SK-N-SH (cell line): Measurements from ENCODE around the gene IPCEF1. TPM values are rescaled to one million over a fixed set of nuclear protein-coding genes. Genes with fewer than 3 reads are reported as not detected.

Experiments used
- CTCF ChIA-PET: fragments of 300-600, 350-600 bp; formaldehyde crosslinking; extraction: SDS; loops from one replicate; lab custom pipeline; 2021; lab: Yijun Ruan, JAX
- POLR2A ChIA-PET: fragments of 350-600 bp; sonication (Branson Sonifier 250); formaldehyde crosslinking; extraction: SDS; loops from one replicate; lab custom pipeline; 2020; ENCODE audit warnings: antibody characterized with exemption, inconsistent platforms; lab: Yijun Ruan, JAX
- DNase-seq: peaks from one replicate; pipeline ENCODE4 v3.0.0; 2012
- H2AFZ ChIP-seq: fragments of 200-600 bp; sonication (generic); 2 replicates; pipeline ENCODE4 v1.8.1; 2016; ENCODE audit warnings: antibody characterized with exemption, mild to moderate bottlenecking, low read depth
- H3F3A ChIP-seq: fragments of 200-600 bp; sonication (generic); replicated peaks from 2 replicates; pipeline ENCODE3; 2016; ENCODE audit warnings: antibody characterized with exemption, mild to moderate bottlenecking; ENCODE audit not compliant: insufficient read depth
- H3K27ac ChIP-seq, 2 experiments: fragments of 200-500 bp in 1 of 2; fragments of 200-600 bp in 1 of 2; sonication (Bioruptor generic) in 1 of 2; sonication (generic), shearing (Covaris generic) in 1 of 2; 2 replicates each; pipeline versions ENCODE4 v1.5.1 to v1.6.1; 2014 to 2016; ENCODE audit warnings: low read depth in 2 of 2, inconsistent platforms in 1 of 2, low read length in 1 of 2, mild to moderate bottlenecking in 1 of 2, mixed read lengths in 1 of 2
- H3K27me3 ChIP-seq: fragments of 200-600 bp; sonication (generic), shearing (Covaris generic); 2 replicates; pipeline ENCODE4 v1.6.1; 2016; ENCODE audit warnings: mixed run types; ENCODE audit not compliant: insufficient read depth
- H3K36me3 ChIP-seq, 2 experiments: fragments of 200-500 bp in 1 of 2; fragments of 200-600 bp in 1 of 2; sonication (Bioruptor generic) in 1 of 2; sonication (generic) in 1 of 2; replicated peaks in 1 of 2; 2 replicates each; pipeline versions ENCODE3 to v1.5.1; 2014 to 2016; ENCODE audit warnings: low read length in 1 of 2, mild to moderate bottlenecking in 1 of 2; ENCODE audit not compliant: insufficient read depth in 2 of 2, control insufficient read depth in 1 of 2
- H3K4me1 ChIP-seq, 2 experiments: fragments of 200-500 bp in 1 of 2; fragments of 200-600 bp in 1 of 2; sonication (Bioruptor generic) in 1 of 2; sonication (generic), shearing (Covaris generic) in 1 of 2; 2 replicates each; pipeline versions ENCODE4 v1.5.1 to v1.6.1; 2014 to 2016; ENCODE audit warnings: low read depth in 1 of 2, low read length in 1 of 2, mixed run types in 1 of 2; ENCODE audit not compliant: insufficient read depth in 2 of 2, control insufficient read depth in 1 of 2
- H3K4me2 ChIP-seq: fragments of 200-600 bp; sonication (generic), shearing (Covaris generic); 2 replicates; pipeline ENCODE4 v1.6.1; 2017; ENCODE audit warnings: mixed run types
- H3K4me3 ChIP-seq, 2 experiments: fragments of 200-500 bp in 1 of 2; fragments of 200-600 bp in 1 of 2; sonication (Bioruptor generic) in 1 of 2; sonication (generic), shearing (Covaris generic) in 1 of 2; 2 replicates each; pipeline versions ENCODE4 v1.5.1 to v1.8.1; 2014 to 2016; ENCODE audit warnings: low read depth in 2 of 2, inconsistent platforms in 1 of 2, low read length in 1 of 2, mild to moderate bottlenecking in 1 of 2, mixed read lengths in 1 of 2, moderate library complexity in 1 of 2
- H3K79me2 ChIP-seq: fragments of 200-600 bp; sonication (generic); 2 replicates; pipeline ENCODE4 v1.8.1; 2017; ENCODE audit warnings: mild to moderate bottlenecking; ENCODE audit not compliant: insufficient read depth
- H3K9ac ChIP-seq: fragments of 200-600 bp; sonication (generic); 2 replicates; pipeline ENCODE4 v1.6.1; 2017; ENCODE audit warnings: mixed run types
- H3K9me2 ChIP-seq: fragments of 200-600 bp; sonication (generic); 2 replicates; pipeline ENCODE4 v1.6.1; 2017; ENCODE audit warnings: mixed run types
- H3K9me3 ChIP-seq: fragments of 200-600 bp; sonication (generic); 2 replicates; pipeline ENCODE4 v1.6.1; 2017; ENCODE audit warnings: mixed run types, mild to moderate bottlenecking, moderate library complexity
- H4K20me1 ChIP-seq: fragments of 200-600 bp; sonication (generic); 2 replicates; pipeline ENCODE4 v1.6.1; 2017; ENCODE audit warnings: mild to moderate bottlenecking, mixed run types; ENCODE audit not compliant: insufficient read depth
- CTCF ChIP-seq: fragments of 200-600 bp; sonication (generic); IDR thresholded peaks from 2 replicates; pipeline ENCODE4 v1.6.1; 2017; ENCODE audit warnings: antibody characterized with exemption, mild to moderate bottlenecking, moderate library complexity
- GABPA ChIP-seq: IDR thresholded peaks from 2 replicates; pipeline ENCODE4 v1.4.0; 2012; ENCODE audit warnings: low read depth, mild to moderate bottlenecking
- MXI1 ChIP-seq: IDR thresholded peaks from 2 replicates; pipeline ENCODE4 v1.6.1; 2012; ENCODE audit warnings: mild to moderate bottlenecking, low read depth, low read length, improper control_type of control experiment
- RAD21 ChIP-seq: IDR thresholded peaks from 2 replicates; pipeline ENCODE4 v1.6.1; 2012; ENCODE audit warnings: mild to moderate bottlenecking, low read length
- RFX5 ChIP-seq: IDR thresholded peaks from 2 replicates; pipeline ENCODE4 v1.6.1; 2012; ENCODE audit warnings: mild to moderate bottlenecking, improper control_type of control experiment, low read length
- SMC3 ChIP-seq: IDR thresholded peaks from 2 replicates; pipeline ENCODE4 v1.6.1; 2012; ENCODE audit warnings: low read depth, low read length, improper control_type of control experiment
- YY1 ChIP-seq: IDR thresholded peaks from 2 replicates; pipeline ENCODE4 v1.4.0; 2012; ENCODE audit warnings: low read depth, mild to moderate bottlenecking
- WGBS: methylation state at CpG from one replicate; pipeline ENCODE4 v1.1.6; 2017; ENCODE audit warnings: low lambda C conversion rate; 5-methylcytosine and 5-hydroxymethylcytosine counted together
- polyA plus RNA-seq, 3 experiments: library from polyadenylated mRNA; depleted of rRNA; stranded (reverse); fragments of >200 nt; gene quantifications; 2 replicates each; pipeline ENCODE4 v1.2.3, GENCODE V29; 2012
- TF ChIP-seq, protein P1 (sequence below): IDR thresholded peaks from 2 replicates; pipeline ENCODE4 v1.4.0; 2012; ENCODE audit warnings: low read depth, borderline replicate concordance
- TF ChIP-seq, protein P2 (sequence below): fragments of 150-350 bp; IDR thresholded peaks from 2 replicates; pipeline ENCODE4 v1.6.1; 2016; ENCODE audit warnings: mild to moderate bottlenecking, low read depth, low read length

Gene IPCEF1
- polyA plus RNA-seq, 1 of the 3 experiments (the other 2 are of a cell fraction), result not detected

GRCh38 chr6:154156135-154156896 is 200.3 kb downstream of the IPCEF1 start:
- TF ChIP-seq SMC3 (peak; percentile 63), RAD21 (peak; percentile 67), CTCF (peak; percentile 62), RFX5 (no peak)
- TF ChIP-seq, protein P1, sequence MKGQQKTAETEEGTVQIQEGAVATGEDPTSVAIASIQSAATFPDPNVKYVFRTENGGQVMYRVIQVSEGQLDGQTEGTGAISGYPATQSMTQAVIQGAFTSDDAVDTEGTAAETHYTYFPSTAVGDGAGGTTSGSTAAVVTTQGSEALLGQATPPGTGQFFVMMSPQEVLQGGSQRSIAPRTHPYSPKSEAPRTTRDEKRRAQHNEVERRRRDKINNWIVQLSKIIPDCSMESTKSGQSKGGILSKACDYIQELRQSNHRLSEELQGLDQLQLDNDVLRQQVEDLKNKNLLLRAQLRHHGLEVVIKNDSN, result no peak
- 83% methylated on average over 11 of the region's 11 CpGs for WGBS

GRCh38 chr6:154154389-154154967 is 202.1 kb downstream of the IPCEF1 start:
- H3K4me1 ChIP-seq, result no peaks in the 10 kb centered on the region; a peak in 1 of 4 replicates
- no peak overlapping the region for H3K4me3 ChIP-seq
- DNase-seq, result peak; percentile 33
- CTCF ChIA-PET, result interaction anchor here (0.6 to 3.3 kb wide), 31 partner anchors 9 to 924 kb away, joined by 3 to 25 read pairs (median 4); partner anchors contain the start of gene CNKSR3
- no peak overlapping the region for H3K4me2 ChIP-seq
- 34% methylated on average over 6 of the region's 6 CpGs for WGBS
- no peaks in the 10 kb centered on the region for H3K36me3 ChIP-seq
- H3K9ac ChIP-seq, result no peak overlapping the region
- no peak overlapping the region for H2AFZ ChIP-seq
- H3F3A ChIP-seq, result no peaks in the 10 kb centered on the region
- TF ChIP-seq, protein P2, sequence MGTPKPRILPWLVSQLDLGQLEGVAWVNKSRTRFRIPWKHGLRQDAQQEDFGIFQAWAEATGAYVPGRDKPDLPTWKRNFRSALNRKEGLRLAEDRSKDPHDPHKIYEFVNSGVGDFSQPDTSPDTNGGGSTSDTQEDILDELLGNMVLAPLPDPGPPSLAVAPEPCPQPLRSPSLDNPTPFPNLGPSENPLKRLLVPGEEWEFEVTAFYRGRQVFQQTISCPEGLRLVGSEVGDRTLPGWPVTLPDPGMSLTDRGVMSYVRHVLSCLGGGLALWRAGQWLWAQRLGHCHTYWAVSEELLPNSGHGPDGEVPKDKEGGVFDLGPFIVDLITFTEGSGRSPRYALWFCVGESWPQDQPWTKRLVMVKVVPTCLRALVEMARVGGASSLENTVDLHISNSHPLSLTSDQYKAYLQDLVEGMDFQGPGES, result no peak
- peak; percentile 90 for TF ChIP-seq RAD21
- TF ChIP-seq GABPA, result no peak
- TF ChIP-seq YY1, result peak; percentile 68; the same call in 1 of the 2 replicates
- TF ChIP-seq CTCF, result peak; percentile 79
- peak; percentile 44; the same call in 1 of the 2 replicates for TF ChIP-seq MXI1
- peak; percentile 71 for TF ChIP-seq SMC3
- H3K27me3 ChIP-seq, result no peaks in the 10 kb centered on the region
- POLR2A ChIA-PET, result no interaction called here
- no peak overlapping the region for H3K27ac ChIP-seq
- H3K79me2 ChIP-seq, result no peaks in the 10 kb centered on the region
- H3K9me2 ChIP-seq, result no peaks in the 10 kb centered on the region
- H4K20me1 ChIP-seq, result no peaks in the 10 kb centered on the region
- no peaks in the 10 kb centered on the region for H3K9me3 ChIP-seq

More at GRCh38 chr6:154156135-154156896, 200.3 kb downstream of the IPCEF1 start:
- H3K9me3 ChIP-seq, result no peaks in the 10 kb centered on the region
- no peaks in the 10 kb centered on the region for H3K27me3 ChIP-seq
- H3F3A ChIP-seq, result no peaks in the 10 kb centered on the region
- DNase-seq, result peak; percentile 25
- H3K4me2 ChIP-seq, result no peak overlapping the region
- no peaks in the 10 kb centered on the region for H4K20me1 ChIP-seq
- no peaks in the 10 kb centered on the region for H3K79me2 ChIP-seq
- no peaks in the 10 kb centered on the region for H3K9me2 ChIP-seq
- no peak overlapping the region for H3K4me3 ChIP-seq
- CTCF ChIA-PET, result interaction anchor here (0.8 to 3.4 kb wide), 5 partner anchors 8 to 121 kb away, joined by 3 to 25 read pairs (median 6); no protein-coding TSS in a partner anchor
- no peaks in the 10 kb centered on the region; a peak in 1 of 4 replicates for H3K4me1 ChIP-seq
- POLR2A ChIA-PET, result no interaction called here
- no peak overlapping the region for H2AFZ ChIP-seq
- no peaks in the 10 kb centered on the region for H3K36me3 ChIP-seq
- no peak overlapping the region for H3K27ac ChIP-seq
- no peak overlapping the region for H3K9ac ChIP-seq
